Astrocyte of the spinal cord (primary cell): Measurements from ENCODE around the gene DOCK3.
"Not testable (repeated sequence)": the region's sequence is repeated elsewhere in the genome, so short reads cannot be mapped to it uniquely, and the experiment has no call there.

ENCODE experiments used
- DNase-seq: peaks from one replicate; pipeline ENCODE4 v3.0.0; 2011; ENCODE audit warnings: low read depth, low spot score
- H3K4me3 ChIP-seq: 2 replicates; pipeline ENCODE4 v1.5.1; 2011; ENCODE audit warnings: low read depth, mild to moderate bottlenecking, low read length, moderate library complexity
- in situ Hi-C: cut with HindIII; loops from 2 replicates; pipeline ENCODE4 v1.10.0; 2017; ENCODE audit warnings: low sequenced_read_pairs
- TF ChIP-seq, protein P1 (sequence below): IDR thresholded peaks from 2 replicates; pipeline ENCODE4 v1.5.1; 2012; ENCODE audit warnings: low read depth, mild to moderate bottlenecking, low read length, inconsistent platforms

Gene DOCK3

DNA sequence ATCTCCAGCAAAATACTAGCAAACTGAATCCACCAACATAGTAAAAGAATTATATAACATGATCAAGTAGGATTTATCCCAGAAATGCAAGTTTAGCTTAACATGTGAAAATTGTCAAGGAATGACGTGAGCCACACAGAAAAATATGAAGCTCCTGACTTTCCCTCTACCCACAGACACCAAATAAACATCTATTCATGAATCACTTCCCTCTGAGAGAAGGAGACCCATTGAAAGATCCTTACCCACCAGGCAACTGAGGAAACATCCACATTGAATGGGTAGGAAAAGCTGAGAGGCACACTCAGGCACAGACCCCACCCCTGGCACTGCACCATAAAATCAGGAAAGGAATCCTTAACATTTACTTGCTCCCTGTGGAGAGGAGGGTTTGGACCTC is 608.2 kb downstream of the DOCK3 start:
- TF ChIP-seq, protein P1, sequence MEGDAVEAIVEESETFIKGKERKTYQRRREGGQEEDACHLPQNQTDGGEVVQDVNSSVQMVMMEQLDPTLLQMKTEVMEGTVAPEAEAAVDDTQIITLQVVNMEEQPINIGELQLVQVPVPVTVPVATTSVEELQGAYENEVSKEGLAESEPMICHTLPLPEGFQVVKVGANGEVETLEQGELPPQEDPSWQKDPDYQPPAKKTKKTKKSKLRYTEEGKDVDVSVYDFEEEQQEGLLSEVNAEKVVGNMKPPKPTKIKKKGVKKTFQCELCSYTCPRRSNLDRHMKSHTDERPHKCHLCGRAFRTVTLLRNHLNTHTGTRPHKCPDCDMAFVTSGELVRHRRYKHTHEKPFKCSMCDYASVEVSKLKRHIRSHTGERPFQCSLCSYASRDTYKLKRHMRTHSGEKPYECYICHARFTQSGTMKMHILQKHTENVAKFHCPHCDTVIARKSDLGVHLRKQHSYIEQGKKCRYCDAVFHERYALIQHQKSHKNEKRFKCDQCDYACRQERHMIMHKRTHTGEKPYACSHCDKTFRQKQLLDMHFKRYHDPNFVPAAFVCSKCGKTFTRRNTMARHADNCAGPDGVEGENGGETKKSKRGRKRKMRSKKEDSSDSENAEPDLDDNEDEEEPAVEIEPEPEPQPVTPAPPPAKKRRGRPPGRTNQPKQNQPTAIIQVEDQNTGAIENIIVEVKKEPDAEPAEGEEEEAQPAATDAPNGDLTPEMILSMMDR: no peak
- in situ Hi-C loops: no loop called here
- no peak overlapping the region for H3K4me3 ChIP-seq
- peak; percentile 64 for DNase-seq

DNA sequence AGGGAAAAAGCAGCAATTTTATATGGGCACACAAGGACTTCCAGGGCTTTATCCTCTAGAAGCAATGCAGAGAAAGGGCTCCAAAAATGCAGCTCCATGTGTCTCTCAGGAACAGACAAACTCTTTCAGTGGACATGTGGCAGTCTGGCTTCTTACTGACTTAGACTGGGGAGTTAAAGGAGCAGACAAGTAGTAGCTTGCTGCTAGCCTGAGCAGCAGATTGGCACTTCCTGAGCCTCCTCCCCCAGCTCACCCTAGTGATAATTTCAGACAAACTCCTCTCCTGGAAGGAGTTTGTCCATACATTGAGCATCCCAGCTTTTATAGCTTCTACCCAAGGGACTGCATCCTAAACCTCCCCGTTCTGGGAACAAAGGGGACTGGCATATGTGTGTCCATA is 608.7 kb downstream of the DOCK3 start:
- in situ Hi-C loops: no loop called here
- H3K4me3 ChIP-seq: no peak overlapping the region
- DNase-seq: peak; percentile 15
- TF ChIP-seq, protein P1: no peak

DNA sequence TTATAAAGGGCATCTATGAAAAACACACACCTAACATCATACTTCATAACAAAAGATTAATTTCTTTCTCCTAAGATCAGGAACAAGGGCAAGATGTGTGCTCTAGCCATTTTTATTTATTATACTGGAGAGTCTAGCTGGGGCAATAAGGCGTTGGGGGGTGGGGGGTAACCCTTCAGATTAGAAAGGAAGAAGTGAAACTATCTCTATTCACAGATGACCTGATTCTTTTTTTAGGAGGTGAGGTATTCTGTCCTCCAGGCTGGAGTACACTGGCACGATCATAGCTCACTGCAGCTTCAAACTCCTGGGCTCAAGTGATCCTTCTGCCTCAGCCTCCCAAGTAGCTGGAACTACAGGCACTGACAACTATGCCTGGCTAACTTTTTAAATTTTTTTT is 620.9 kb downstream of the DOCK3 start:
- in situ Hi-C loops: no loop called here
- H3K4me3 ChIP-seq: no peak overlapping the region
- no peak for DNase-seq
- TF ChIP-seq, protein P1: no peak

DNA sequence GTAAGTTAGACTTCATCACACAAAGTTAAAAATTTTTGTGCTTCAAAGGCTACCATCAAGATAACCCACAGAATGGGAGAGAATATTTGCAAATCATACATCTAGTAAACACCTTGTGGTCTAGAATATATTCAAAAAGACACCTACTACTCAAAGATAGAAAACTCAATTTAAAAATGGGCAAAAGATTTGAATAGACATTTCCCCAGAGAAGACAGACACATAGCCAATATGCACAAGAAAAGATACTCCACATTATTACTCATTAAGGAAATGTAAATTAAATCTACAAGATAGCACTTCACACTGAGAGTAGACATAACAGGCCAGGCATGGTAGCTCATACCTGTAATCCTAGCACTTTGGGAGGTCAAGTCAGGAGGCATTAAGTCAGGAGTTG is 622.6 kb downstream of the DOCK3 start:
- DNase-seq: no peak
- in situ Hi-C loops: no loop called here
- no peak overlapping the region for H3K4me3 ChIP-seq
- TF ChIP-seq, protein P1: no peak

DNA sequence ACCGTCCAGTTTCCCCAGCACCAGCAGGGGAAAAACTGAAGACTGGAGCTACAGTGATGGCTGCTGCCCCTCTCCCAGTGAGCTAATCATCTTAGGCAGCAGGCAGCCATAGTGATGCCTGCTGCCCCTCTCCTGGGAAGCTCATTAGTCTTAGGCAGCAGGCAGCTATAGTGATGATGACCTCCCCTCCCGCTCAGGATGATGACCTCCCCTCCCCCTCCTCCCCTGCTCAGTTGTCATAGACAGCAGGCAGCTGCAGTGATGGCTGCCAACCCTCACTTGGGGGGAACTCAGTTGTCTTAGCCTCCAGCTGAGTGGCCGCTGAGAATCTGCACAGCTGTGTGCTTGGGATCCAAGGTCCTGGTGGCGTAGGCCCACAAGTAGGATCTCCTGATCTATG is 629.5 kb downstream of the DOCK3 start:
- no peak overlapping the region for H3K4me3 ChIP-seq
- DNase-seq: no peak
- in situ Hi-C loops: no loop called here
- TF ChIP-seq, protein P1: no peak

DNA sequence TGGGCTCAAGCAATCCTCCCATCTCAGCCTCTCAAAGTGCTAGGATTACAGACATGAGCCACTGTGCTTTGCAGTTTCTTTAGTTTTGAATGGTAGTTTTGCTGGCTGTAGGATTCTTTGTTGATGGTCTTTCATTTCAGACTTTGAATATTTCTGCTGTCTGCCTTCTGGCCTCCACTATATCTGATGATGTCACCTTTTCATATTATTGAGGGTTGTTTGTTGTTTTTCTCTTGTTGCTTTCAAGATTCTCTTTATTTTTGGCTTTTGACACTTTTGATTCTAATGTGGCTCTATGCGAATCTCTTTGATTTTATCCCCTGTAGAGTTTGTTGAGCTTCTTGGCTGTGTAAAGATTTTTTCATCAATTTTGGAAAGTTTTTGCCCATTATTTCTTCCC is 631.4 kb downstream of the DOCK3 start:
- in situ Hi-C loops: no loop called here
- TF ChIP-seq, protein P1: no peak
- no peak overlapping the region for H3K4me3 ChIP-seq
- no peak for DNase-seq

DNA sequence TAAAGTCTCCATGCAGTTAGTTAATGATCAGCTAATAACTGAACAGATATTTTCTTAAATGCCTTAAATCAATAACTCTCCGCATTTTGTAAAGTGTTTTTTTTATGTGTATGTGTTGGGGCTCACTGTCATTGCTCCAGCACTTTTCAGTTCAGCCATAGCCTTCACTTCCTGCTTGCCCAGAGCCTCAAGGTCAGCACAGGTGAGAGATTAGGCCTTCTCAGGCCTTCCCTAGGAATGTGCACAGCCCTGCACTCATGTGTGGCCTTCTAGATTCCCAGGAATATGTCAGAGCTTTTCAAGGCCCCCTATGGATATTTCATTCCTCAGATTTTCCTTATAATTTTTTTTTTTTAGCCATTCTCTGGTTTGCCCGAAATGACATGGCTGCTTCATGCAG is 632.7 kb downstream of the DOCK3 start:
- TF ChIP-seq, protein P1: no peak
- no peak for DNase-seq
- in situ Hi-C loops: no loop called here
- no peak overlapping the region for H3K4me3 ChIP-seq

DNA sequence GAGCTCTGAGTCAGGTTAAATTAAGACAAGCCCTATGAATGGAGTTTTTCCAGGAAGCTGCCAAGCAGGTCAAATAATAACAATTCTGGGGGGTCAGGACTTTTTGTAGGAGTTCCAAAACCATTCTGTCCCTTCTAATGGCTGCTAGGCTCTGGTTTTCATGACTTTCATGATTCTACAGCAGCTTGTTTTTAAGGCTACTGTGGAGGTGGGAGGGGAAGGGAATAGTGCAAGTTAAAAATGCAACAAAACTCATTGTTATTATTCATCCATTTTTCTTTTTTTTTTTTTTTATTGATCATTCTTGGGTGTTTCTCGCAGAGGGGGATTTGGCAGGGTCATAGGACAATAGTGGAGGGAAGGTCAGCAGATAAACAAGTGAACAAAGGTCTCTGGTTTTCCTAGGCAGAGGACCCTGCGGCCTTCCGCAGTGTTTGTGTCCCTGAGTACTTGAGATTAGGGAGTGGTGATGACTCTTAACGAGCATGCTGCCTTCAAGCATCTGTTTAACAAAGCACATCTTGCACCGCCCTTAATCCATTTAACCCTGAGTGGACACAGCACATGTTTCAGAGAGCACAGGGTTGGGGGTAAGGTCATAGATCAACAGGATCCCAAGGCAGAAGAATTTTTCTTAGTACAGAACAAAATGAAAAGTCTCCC is 633.3 kb downstream of the DOCK3 start:
- in situ Hi-C loops, H3K4me3 ChIP-seq, DNase-seq: not testable (repeated sequence)
